ENCODE measurements around the gene PHLPP2.
A peak's percentile ranks its signal among the peaks of the same experiment; 100 is the strongest.

The PHLPP2 gene

GRCh38 chr16:71669926-71670536 is 54.5 kb downstream of the PHLPP2 start:
- no peak for DNase-seq

GRCh38 chr16:71666928-71667707 is 57.4 kb downstream of the PHLPP2 start:
- DNase-seq: no peak

GRCh38 chr16:71666264-71666663 is 58.2 kb downstream of the PHLPP2 start:
- no peak for DNase-seq

GRCh38 chr16:71659471-71659870 is 65.0 kb downstream of the PHLPP2 start:
- no peak for DNase-seq

- no peak for DNase-seq
Observed at GRCh38 chr16:71658771-71659170, 65.7 kb downstream of the PHLPP2 start.

- no peak for DNase-seq
Observed at GRCh38 chr16:71649704-71650103, 74.8 kb downstream of the PHLPP2 start.

- no peak for DNase-seq
Observed at GRCh38 chr16:71648921-71649320, 75.6 kb downstream of the PHLPP2 start.

GRCh38 chr16:71648162-71648561 is 76.3 kb downstream of the PHLPP2 start:
- DNase-seq: no peak

- DNase-seq: no peak
Observed at GRCh38 chr16:71647391-71647790, 77.1 kb downstream of the PHLPP2 start.

- DNase-seq: no peak
Observed at GRCh38 chr16:71645450-71645849, 79.1 kb downstream of the PHLPP2 start.

- no peak for DNase-seq
Observed at GRCh38 chr16:71637398-71637797, 87.1 kb downstream of the PHLPP2 start.

- DNase-seq: no peak
Observed at GRCh38 chr16:71635632-71636031, 88.9 kb downstream of the PHLPP2 start.

GRCh38 chr16:71631776-71632175 is 92.7 kb downstream of the PHLPP2 start:
- DNase-seq: no peak

GRCh38 chr16:71630808-71631207 is 93.7 kb downstream of the PHLPP2 start:
- DNase-seq: no peak

- DNase-seq: no peak
Observed at GRCh38 chr16:71629278-71630016, 95.1 kb downstream of the PHLPP2 start.

GRCh38 chr16:71628810-71629209 is 95.7 kb downstream of the PHLPP2 start:
- DNase-seq: no peak

- DNase-seq: no peak
Observed at GRCh38 chr16:71627731-71628181, 96.7 kb downstream of the PHLPP2 start.

- DNase-seq: no peak
Observed at GRCh38 chr16:71626858-71627213, 97.7 kb downstream of the PHLPP2 start.

GRCh38 chr16:71626018-71626857 is 98.3 kb downstream of the PHLPP2 start, which contains the start of gene MARVELD3:
Gene MARVELD3, plus strand, starts transcription at chr16:71626184. Its CDS starts 46 bp downstream, at chr16:71626230.
- peak; percentile 42 for DNase-seq

- no peak for DNase-seq
Observed at GRCh38 chr16:71625113-71625850, 99.2 kb downstream of the PHLPP2 start.

- DNase-seq: no peak
Observed at GRCh38 chr16:71623597-71623996, 100.9 kb downstream of the PHLPP2 start.

GRCh38 chr16:71622088-71622487 is 102.4 kb downstream of the PHLPP2 start:
- DNase-seq: no peak

Measured in NCI-H774 (cell line).